ENCODE results near the gene TEX53.
A peak's percentile ranks its signal among the peaks of the same experiment; 100 is the strongest.

TEX53 gene

DNA sequence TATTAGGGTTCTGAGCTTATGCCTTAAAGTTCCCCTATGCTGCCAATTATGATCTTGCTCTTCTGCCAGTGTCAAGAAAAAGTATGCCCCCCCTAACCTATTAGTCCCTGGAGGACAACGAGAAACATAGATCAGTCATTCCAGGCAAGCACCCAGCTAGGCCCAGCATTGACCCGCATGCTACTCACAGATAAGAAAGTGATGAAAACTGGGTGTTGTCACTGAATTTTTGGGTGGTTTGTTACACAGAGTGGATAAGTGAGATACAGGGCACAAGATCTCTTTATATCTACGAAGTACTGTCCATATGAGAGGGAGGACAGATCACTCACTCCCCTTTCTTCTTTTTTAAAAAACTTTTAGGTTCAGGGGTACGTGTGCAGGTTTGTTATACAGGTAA lies 30.8 kb upstream of the TEX53 start:
- Mint-ChIP-seq H3K4me3 (no peak overlapping the region), H3K4me1 (ENCODE audit: low read depth) (peaks cover 77% of the 10 kb centered on the region), H3K9me3 (ENCODE audit: low read depth) (no peaks in the 10 kb centered on the region), H3K27me3 (no peaks in the 10 kb centered on the region), H3K36me3 (peaks cover 8% of the 10 kb centered on the region), H3K27ac (peak overlapping the region; percentile 80)

DNA sequence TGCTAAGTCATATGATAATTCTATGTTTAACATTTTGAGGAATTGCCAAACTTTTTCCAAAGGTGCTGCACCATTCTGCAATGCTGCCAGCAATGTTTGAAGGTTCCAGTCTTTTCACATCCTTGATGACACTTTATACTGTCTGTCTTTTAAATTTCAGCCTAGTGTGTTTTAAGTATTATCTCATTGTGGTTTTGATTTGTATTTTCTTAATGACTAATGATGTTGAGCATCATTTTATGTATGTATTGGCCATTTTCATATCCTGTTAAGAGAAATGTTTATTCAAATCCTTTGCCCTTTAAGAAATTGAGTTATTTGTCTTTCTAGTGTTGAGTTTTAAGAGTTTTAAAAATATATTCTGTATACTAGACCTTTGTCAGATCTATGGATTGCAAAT lies 29.4 kb upstream of the TEX53 start:
- Mint-ChIP-seq H3K4me3 (peak overlapping the region; percentile 65), H3K27me3 (no peaks in the 10 kb centered on the region), H3K4me1 (ENCODE audit: low read depth) (peaks cover 71% of the 10 kb centered on the region), H3K27ac (peak overlapping the region; percentile 90), H3K36me3 (peaks cover 8% of the 10 kb centered on the region), H3K9me3 (ENCODE audit: low read depth) (no peaks in the 10 kb centered on the region)

DNA sequence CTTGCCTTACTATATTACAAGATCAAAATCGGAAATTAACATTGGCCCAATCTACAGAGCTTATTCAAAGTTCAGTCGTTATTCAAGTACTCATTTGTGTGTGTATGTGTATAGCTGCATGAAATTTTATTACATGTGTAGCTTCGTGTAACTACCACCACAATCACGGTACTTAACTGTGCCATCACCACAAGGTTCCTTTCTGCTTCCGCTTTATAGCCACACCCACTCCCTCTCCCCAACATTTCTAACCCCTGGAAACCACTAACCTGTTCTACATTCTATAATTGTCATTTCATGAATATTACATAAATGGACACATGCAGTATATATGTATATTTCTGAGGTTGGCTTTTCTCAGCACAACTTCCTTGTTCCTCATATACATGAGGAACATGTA lies 28.3 kb upstream of the TEX53 start:
- peaks cover 65% of the 10 kb centered on the region for H3K4me1 Mint-ChIP-seq (ENCODE audit: low read depth)
- H3K27me3 Mint-ChIP-seq = no peaks in the 10 kb centered on the region
- H3K36me3 Mint-ChIP-seq = peaks cover 8% of the 10 kb centered on the region
- H3K27ac Mint-ChIP-seq = peak overlapping the region; percentile 90
- peak overlapping the region; percentile 15 for H3K4me3 Mint-ChIP-seq
- H3K9me3 Mint-ChIP-seq (ENCODE audit: low read depth) = no peaks in the 10 kb centered on the region

DNA sequence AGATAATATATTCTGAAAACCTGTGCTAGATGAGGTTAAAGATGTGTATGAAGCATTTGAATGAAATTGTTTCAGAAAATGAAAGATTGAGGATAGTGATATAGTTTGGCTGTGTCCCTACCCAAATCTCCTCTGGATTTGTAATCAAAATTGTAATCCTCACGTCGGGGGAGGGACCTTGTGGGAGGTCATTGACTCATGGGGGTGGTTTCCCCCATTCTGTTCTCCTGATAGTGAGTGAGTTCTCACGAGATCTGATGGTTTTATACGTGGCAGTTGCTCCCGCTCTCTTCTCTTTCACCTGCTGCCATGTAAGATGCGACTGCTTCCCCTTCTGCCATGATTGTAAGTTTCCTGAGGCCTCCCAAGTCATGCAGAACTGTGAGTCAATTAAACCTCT lies 26.4 kb upstream of the TEX53 start:
- H3K27ac Mint-ChIP-seq = peak overlapping the region; percentile 89
- H3K27me3 Mint-ChIP-seq = no peaks in the 10 kb centered on the region
- H3K36me3 Mint-ChIP-seq = peaks cover 5% of the 10 kb centered on the region
- peak overlapping the region; percentile 51 for H3K4me3 Mint-ChIP-seq
- H3K9me3 Mint-ChIP-seq (ENCODE audit: low read depth) = no peaks in the 10 kb centered on the region
- peaks cover 50% of the 10 kb centered on the region for H3K4me1 Mint-ChIP-seq (ENCODE audit: low read depth)

DNA sequence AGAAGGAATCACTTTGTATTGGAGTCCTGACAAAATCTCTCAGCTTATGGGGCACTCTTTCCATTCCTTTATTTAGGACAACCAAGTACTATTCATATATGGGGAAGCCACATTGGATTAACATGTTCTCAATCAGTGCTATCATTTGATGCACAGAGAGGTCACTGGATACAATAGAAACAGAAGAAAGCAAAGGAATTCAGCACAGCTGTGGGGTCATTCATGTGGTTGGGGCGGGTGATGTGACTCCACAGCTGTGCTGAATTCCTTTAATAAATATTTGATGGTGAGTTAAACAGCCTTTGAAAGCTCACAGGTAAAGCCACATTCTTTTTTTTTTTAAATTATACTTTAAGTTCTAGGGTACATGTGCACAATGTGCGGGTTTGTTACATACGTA lies 25.2 kb upstream of the TEX53 start:
- Mint-ChIP-seq H3K27ac (peak overlapping the region; percentile 62), H3K27me3 (no peaks in the 10 kb centered on the region), H3K36me3 (peaks cover 3% of the 10 kb centered on the region), H3K4me3 (no peak overlapping the region), H3K9me3 (ENCODE audit: low read depth) (no peaks in the 10 kb centered on the region), H3K4me1 (ENCODE audit: low read depth) (peaks cover 39% of the 10 kb centered on the region)

DNA sequence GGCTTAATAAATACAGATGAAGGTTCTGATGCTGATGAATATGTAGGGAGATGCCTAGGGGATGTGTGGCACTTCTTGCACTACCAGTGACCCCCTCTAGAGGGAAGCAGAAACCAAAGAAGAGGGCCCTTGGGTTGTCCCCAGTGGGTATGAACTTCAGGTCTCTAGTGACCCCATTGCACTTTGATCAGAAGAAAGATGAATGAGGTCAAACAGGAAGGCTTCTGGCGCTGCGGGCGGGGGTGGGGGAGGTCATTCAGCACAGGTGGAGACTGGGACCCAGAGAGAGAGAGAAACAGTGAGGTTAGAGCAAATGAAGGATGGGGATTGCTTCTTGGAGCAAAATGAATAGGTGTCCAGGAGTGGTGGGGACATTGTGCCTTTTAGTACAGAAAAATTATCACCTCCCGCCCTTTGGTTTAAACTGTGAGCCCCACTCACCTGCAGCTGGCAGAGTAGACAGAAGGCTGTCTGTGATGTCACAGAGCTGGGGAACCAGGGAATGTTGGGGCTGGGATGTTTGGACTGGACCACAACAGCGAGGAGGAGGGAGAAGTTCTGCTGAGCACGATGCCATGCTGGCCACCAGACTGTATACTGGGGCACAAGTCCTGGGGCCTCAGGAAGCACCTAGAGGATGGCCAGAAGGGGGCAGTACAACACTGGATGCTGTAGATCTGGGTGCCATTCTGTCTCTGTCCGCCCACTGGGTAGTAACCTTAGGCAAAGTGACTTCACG lies 24.2 kb upstream of the TEX53 start, which contains the start of gene TEX48:
Gene TEX48, minus strand, starts transcription at position 599 of the 739 bp plus-strand sequence. CDS start 10,469 bp downstream, outside the sequence.
- H3K27ac Mint-ChIP-seq = peak within 1 kb of the TSS; percentile 88
- H3K4me3 Mint-ChIP-seq = no peak within 1 kb of the TSS
- H3K4me1 Mint-ChIP-seq (ENCODE audit: low read depth) = peaks cover 32% of the 10 kb centered on the region
- no peaks in the 10 kb centered on the region for H3K9me3 Mint-ChIP-seq (ENCODE audit: low read depth)
- peaks cover 2% of the 10 kb centered on the region for H3K27me3 Mint-ChIP-seq
- peaks cover 2% of the 10 kb centered on the region for H3K36me3 Mint-ChIP-seq

DNA sequence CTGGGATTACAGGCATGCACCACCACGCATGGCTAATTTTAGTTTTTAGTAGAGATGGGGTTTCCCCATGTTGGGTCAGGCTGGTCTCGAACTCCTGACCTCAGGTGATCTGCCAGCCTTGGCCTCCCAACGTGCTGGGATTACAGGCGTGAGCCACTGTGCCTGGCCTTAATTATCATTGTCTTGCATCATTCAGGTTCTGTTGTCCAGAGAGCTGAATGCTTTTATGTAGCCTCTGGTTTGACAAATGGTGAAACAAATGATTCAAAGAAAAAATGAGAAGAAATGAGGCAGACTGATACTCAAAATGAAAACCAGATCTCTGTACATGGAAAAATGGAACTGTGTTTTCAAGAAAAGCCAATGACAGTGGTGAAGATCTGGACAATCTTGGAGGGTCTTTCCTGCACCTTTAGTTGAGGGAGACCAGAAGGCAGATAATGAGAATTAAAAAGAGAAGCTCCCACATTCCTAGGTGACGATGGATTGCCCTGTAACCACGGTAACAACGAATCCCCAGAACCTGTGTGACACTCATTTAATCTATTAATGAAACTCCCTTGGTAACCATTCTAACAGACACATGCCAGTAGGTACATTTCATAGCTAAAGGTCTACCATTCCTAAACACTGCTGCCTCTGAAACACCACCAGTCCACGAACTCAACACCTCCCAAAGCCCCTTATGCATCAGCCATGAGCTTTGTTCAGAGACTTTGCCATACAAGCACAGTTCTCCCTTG lies 22.8 kb upstream of the TEX53 start:
- H3K4me1 Mint-ChIP-seq (ENCODE audit: low read depth) = peaks cover 20% of the 10 kb centered on the region
- no peak overlapping the region for H3K4me3 Mint-ChIP-seq
- H3K27me3 Mint-ChIP-seq = peaks cover 2% of the 10 kb centered on the region
- no peaks in the 10 kb centered on the region for H3K9me3 Mint-ChIP-seq (ENCODE audit: low read depth)
- no peaks in the 10 kb centered on the region for H3K36me3 Mint-ChIP-seq
- H3K27ac Mint-ChIP-seq = no peak overlapping the region

DNA sequence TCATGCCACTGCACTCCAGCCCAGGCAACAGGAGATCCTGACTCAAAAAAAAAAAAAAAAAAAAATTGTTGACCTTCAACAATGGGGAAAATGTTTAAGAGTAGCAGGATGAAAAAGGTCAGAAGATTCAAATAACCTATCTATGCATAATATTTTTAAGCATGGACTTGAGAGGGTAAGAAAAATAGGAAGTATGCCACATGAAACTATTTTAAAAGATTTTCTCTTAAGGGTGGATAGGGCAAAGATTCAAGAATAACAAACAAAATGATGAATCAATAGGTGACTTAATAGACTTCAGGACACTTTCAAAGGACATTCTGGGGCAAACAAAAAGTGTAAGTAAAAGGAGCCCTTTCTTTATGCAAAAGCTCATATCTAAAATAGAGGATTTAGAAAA lies 21.2 kb upstream of the TEX53 start:
- H3K27ac Mint-ChIP-seq = no peak overlapping the region
- no peaks in the 10 kb centered on the region for H3K9me3 Mint-ChIP-seq (ENCODE audit: low read depth)
- no peak overlapping the region for H3K4me3 Mint-ChIP-seq
- H3K36me3 Mint-ChIP-seq = no peaks in the 10 kb centered on the region
- peaks cover 4% of the 10 kb centered on the region for H3K27me3 Mint-ChIP-seq
- H3K4me1 Mint-ChIP-seq (ENCODE audit: low read depth) = peaks cover 15% of the 10 kb centered on the region

DNA sequence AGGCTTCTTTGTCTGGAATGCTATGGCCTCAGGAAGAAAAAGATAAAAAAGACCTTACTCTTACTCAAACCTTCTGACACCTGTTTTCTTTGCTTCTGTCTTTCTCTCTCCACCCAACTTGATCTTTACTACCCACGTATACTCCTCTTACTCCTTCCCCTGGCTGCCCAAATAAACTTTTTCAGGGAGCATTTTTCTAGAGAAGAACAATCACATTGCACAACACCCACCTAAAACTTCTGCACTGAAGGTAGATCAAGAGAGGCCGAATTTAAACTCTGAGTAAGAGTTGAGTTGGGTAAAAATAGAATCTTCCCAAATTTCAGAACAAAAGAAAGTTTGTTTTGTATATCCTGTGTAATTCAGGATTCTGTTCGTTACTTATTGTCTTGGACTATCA lies 20.5 kb upstream of the TEX53 start:
- Mint-ChIP-seq H3K4me3 (no peak overlapping the region), H3K4me1 (ENCODE audit: low read depth) (peaks cover 11% of the 10 kb centered on the region), H3K9me3 (ENCODE audit: low read depth) (no peaks in the 10 kb centered on the region), H3K27me3 (peaks cover 4% of the 10 kb centered on the region), H3K27ac (no peak overlapping the region), H3K36me3 (no peaks in the 10 kb centered on the region)

DNA sequence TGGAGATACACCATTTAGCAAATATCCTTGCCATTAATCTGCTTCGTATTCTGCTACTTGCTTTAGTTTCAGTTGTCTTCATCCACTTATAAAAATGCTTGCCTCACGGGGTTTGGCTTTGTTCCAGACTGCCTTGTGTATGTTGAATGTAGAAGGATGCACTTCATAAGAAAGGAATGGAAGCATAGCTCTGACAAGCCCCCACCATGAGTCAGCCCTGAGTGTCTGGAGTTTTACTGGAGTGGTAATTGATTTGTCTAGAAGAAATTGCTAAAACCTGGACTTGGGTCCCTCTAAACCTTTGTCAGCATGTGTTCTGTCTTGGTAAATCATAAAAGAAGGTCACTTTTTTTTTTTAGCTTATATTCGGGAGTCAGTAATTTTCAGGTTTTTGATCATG lies 19.8 kb upstream of the TEX53 start:
- no peaks in the 10 kb centered on the region for H3K36me3 Mint-ChIP-seq
- H3K27ac Mint-ChIP-seq = no peak overlapping the region
- peaks cover 7% of the 10 kb centered on the region for H3K27me3 Mint-ChIP-seq
- no peak overlapping the region for H3K4me3 Mint-ChIP-seq
- peaks cover 8% of the 10 kb centered on the region for H3K4me1 Mint-ChIP-seq (ENCODE audit: low read depth)
- no peaks in the 10 kb centered on the region for H3K9me3 Mint-ChIP-seq (ENCODE audit: low read depth)

DNA sequence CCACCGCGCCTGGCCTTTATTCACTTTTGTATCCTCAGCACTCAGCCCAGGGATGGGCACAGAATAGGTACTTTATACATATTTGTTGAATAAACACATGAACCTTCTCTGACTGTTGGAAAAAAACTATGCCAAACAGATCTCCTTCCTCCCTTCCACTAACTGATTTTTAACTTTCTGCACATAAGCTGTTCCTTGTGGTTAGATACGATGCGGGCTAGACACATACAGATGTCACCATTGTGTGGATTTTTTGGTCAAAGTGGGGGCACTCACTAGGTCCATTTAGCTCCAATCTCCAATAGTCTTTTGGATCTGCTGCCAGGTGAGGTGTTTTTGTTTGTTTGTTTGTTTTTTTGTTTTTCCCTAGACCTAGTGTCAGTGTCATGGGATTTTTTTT lies 19.3 kb upstream of the TEX53 start:
- H3K4me1 Mint-ChIP-seq (ENCODE audit: low read depth) = peaks cover 6% of the 10 kb centered on the region
- no peaks in the 10 kb centered on the region for H3K9me3 Mint-ChIP-seq (ENCODE audit: low read depth)
- H3K36me3 Mint-ChIP-seq = no peaks in the 10 kb centered on the region
- H3K27me3 Mint-ChIP-seq = peaks cover 7% of the 10 kb centered on the region
- no peak overlapping the region for H3K4me3 Mint-ChIP-seq
- H3K27ac Mint-ChIP-seq = no peak overlapping the region

DNA sequence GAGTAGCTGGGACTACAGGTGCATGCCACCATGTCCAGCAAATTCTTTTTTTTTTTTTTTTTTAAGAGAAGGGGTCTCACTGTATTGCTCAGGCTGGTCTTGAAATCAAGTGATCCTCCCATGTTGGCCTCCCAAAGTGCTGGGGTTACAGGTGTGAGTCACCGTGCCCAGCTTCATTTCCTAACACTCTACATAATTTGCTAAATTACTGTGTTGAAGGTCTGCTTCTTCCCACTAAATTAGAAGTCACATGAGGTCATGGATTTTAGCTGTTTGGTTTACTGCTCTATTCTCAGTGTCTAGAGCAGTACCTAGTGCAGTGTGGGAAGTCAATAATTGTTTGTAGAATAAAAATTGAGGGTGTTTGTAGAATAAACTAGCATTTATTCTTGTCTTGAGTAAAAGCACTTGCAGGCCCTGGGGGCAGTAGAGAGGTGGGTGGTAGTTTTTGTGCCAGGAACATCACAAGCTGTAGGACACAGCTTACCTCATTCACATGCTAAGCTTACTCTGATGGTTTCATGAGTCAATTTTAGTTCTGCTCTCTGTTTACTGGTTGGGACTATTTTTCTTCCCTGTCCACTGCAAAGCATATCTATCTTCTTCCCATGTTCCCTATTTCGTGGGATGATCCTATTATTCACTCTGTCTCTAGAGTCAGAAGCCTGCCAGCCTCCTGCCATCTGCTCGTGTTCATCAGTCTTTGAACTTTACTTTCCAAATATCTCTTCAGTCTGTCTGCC lies 17.4 kb upstream of the TEX53 start:
- Mint-ChIP-seq H3K36me3 (no peaks in the 10 kb centered on the region), H3K4me1 (ENCODE audit: low read depth) (peaks cover 3% of the 10 kb centered on the region), H3K9me3 (ENCODE audit: low read depth) (no peaks in the 10 kb centered on the region), H3K4me3 (no peak overlapping the region), H3K27ac (no peak overlapping the region), H3K27me3 (peaks cover 7% of the 10 kb centered on the region)

DNA sequence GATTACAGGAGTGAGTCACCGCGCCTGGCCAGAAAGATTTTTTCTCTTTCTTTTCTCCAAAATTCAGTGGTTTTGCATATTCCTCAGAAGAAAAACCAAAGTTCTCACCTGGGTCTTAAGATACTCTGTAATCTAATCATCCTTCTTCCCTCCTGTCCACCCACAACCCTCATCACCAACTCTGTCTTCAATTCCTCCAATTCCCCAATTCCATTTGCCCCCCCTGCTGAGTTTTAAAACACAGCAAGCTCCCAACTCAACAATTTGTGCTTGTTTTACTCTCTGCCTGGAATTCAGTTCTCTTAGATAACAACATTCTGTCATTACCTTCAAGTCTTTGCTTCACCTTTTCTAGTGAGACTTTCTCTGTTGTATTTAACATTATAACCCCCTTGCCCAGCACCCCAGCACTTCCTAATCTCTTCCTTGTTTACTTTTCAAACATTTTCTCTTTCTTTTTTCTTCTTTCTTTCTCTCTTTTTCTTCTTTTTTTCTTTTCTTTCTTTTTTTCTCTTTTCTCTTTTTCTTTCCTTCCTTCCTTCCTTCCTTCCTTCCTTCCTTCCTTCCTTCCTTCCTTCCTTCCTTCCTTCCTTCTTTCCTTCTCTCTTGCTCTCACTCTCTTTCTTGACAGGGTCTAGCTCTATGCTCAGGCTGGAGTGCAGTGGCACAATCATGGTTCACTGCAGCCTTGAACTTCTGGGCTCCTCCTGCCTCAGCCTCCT lies 16.6 kb upstream of the TEX53 start:
- no peak overlapping the region for H3K27ac Mint-ChIP-seq
- peaks cover 3% of the 10 kb centered on the region for H3K4me1 Mint-ChIP-seq (ENCODE audit: low read depth)
- peaks cover 7% of the 10 kb centered on the region for H3K27me3 Mint-ChIP-seq
- no peak overlapping the region for H3K4me3 Mint-ChIP-seq
- H3K36me3 Mint-ChIP-seq = no peaks in the 10 kb centered on the region
- no peaks in the 10 kb centered on the region for H3K9me3 Mint-ChIP-seq (ENCODE audit: low read depth)

DNA sequence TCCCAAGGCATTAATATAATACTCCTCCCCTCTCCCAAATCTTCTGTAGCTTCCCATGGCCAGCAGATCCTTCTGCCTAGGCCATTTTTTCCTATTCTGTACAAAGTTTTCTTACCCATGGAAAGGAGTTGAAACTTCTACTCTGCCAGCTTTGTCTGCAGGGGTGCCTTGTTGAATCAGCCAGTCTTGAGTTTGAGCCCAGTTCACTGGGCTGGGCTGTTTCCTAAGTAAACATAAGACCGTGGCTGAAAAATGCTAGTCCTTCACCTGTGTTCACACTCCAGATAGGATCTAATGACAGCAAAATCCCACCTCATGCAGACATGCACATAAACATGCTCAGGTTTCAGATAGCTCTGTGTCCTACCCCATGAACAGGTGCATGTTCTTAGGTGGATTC lies 14.0 kb upstream of the TEX53 start:
- Mint-ChIP-seq H3K9me3 (ENCODE audit: low read depth) (no peaks in the 10 kb centered on the region), H3K36me3 (no peaks in the 10 kb centered on the region), H3K4me1 (ENCODE audit: low read depth) (peaks cover 9% of the 10 kb centered on the region), H3K27ac (no peak overlapping the region), H3K27me3 (peaks cover 5% of the 10 kb centered on the region), H3K4me3 (no peak overlapping the region)
